ENCODE results near the gene AKR1A1.
"Not testable (repeated sequence)": the region's sequence is repeated elsewhere in the genome, so short reads cannot be mapped to it uniquely, and the experiment has no call there.

The AKR1A1 gene

DNA sequence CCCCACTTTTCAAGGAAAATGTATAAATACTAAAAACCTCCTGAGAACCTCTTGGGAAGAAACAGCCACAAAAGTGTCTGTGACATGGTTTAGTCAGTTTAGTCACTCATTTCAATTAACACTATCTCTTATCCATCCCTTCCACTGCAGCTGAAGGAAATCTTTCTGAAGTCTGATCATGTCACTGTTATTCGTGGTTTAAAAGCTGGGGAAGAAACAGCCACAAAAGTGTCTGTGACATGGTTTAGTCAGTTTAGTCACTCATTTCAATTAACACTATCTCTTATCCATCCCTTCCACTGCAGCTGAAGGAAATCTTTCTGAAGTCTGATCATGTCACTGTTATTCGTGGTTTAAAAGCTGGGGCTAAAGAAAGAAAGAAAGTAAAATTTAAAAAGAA is 27.1 kb upstream of the AKR1A1 start:
- DNase-seq (ENCODE audit: low read depth in 1 of 2, low spot score in 1 of 2) = not testable (repeated sequence)

- DNase-seq (ENCODE audit: low read depth in 1 of 2, low spot score in 1 of 2) = not testable (repeated sequence)
Measured at GRCh38 chr1:45523975-45524374, 26.7 kb upstream of the AKR1A1 start.

GRCh38 chr1:45526135-45526644 is 24.4 kb upstream of the AKR1A1 start:
- no peak for DNase-seq (ENCODE audit: low read depth in 1 of 2, low spot score in 1 of 2)

- DNase-seq (ENCODE audit: low read depth in 1 of 2, low spot score in 1 of 2) = no peak
Measured at GRCh38 chr1:45530632-45531135, 19.9 kb upstream of the AKR1A1 start.

DNA sequence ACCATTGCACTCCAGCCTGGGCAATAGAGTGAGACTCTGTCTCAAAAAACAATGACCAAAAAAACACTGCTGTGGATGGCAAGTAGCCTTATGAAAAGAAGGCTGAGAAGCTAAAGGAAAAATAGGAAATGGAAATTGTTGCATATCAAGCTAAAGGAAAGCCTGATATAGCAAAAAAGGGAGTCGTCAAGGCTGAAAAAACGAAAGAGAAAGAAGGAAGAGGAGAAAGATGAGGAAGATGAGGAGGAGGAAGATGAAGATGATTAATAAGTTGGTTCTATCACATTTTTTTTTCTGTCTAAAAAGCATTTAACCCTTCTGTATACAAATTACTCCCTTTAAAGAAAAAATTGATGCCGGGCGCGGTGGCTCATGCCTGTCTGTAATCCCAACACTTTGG is 18.8 kb upstream of the AKR1A1 start:
- no peak for DNase-seq (ENCODE audit: low read depth in 1 of 2, low spot score in 1 of 2)

DNA sequence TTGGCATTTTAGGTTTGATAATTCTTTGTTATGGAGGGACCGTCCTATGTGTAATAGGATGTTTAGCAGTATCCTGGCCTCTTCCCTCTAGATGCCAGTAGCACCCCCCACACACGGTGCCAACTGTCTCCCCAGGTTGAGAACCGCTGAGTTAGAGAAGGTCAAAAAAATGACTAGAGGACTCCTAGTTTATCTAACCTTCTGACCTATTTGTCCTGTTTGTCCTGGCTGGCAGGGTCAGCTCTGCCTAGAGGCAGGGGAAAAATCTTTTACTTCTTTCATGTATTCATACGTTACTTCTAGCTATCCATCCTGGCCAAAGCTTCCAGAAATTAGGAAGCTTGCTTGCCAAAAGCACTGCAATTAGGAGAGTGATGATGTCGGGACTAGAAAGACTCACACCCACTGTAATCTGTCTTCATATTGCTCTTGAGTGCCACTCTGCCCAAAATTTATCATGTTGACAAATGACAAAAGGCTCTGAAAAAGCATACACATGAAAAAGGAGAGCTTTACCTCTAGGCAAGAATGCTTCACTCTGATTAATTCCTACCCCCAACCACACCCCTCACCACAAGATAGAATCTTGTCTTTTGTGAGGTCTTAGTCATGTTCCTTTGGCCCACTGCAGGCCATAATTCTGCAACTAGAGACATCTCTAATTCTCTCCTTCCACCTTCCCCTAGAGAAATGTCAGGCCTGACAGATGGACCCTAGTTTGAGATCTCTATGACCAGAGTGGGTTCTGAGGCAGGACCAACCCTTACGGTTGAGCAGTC is 14.4 kb upstream of the AKR1A1 start:
- DNase-seq (ENCODE audit: low read depth in 1 of 2, low spot score in 1 of 2) = no peak

DNA sequence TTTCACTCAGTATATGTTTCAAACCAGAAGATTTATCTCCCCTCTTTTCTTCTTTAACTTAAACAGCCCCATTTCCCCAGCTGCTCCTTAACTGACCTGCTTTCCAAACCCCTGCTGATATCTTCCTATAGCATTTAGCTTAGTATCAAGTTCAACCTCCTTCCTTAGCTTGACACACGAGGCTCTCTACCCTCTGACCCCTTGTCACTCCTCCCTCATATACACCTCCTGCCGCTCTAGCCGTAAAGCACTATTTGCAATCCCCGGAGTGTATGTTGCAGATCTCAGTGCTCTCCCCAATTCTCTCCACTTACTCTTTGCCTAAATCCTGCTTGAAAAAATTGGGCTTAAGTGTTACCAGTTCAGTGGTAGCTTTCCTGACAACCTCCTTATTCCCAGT is 13.7 kb upstream of the AKR1A1 start:
- no peak for DNase-seq (ENCODE audit: low read depth in 1 of 2, low spot score in 1 of 2)

- no peak for DNase-seq (ENCODE audit: low read depth in 1 of 2, low spot score in 1 of 2)
Measured at GRCh38 chr1:45541193-45541592, 9.4 kb upstream of the AKR1A1 start.

DNA sequence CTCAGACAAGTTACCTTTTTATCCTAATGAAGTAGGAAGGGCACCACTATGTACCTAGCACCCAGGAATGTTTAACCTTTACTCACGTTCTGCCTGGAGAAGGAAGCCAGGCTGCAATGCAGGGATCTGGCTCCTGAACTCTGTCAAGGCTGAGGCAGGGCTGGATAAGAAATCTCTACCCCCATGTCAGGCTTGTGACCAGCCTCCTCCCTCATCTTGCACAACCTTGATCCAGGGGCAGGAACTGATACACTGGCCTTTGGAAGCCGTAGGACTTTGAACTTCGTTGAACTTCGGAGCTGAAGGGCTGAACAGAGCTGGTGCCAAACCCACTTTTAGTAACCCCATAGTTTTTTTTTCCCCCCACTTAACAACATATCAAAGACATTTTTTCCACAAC is 8.0 kb upstream of the AKR1A1 start:
- no peak for DNase-seq (ENCODE audit: low read depth in 1 of 2, low spot score in 1 of 2)

GRCh38 chr1:45543581-45544417 is 6.8 kb upstream of the AKR1A1 start:
- DNase-seq (ENCODE audit: low read depth in 1 of 2, low spot score in 1 of 2) = peak; percentile 37 to 51

DNA sequence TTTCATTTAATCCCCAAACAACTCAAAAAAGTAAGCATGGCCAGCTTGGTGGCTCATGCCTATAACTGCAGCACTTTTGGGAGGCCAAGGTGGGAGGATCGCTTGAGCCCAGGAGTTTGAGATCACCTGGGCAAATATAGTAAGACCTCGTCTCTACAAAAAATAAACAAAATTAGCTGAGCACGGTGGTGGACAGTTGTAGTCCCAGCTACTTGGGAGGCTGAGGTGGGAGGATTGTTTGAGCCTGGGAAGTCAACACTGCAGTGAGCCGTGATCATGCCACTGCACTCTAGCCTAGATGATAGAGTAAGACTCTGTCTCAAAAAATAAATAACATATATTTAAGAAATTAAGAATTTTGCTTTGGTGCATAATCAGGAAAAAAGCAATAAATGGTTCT is 6.1 kb upstream of the AKR1A1 start:
- DNase-seq (ENCODE audit: low read depth in 1 of 2, low spot score in 1 of 2) = no peak

DNA sequence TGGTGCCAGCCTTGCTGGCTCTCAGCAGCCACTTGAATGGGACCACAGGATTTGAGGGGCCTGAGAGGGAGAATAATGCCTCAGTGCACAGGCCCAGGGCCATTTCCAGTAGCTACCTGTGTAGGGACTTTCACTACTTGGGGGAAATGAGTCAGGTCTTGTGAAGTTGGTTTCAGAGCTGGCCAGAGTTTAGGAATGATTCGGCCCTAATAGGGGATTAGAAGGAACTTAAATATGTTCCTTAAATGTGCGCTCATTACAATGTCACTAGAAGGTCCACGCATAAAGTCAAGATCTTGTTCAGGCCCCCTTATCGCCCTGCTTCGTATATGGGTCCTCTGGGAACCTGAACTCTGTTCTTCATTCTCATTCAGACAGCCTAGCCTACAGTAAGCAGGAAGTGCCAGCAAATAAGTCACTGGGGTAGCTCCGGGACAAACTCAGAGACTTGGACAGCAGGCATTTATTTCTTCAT is 5.6 kb upstream of the AKR1A1 start:
- no peak for DNase-seq (ENCODE audit: low read depth in 1 of 2, low spot score in 1 of 2)

DNA sequence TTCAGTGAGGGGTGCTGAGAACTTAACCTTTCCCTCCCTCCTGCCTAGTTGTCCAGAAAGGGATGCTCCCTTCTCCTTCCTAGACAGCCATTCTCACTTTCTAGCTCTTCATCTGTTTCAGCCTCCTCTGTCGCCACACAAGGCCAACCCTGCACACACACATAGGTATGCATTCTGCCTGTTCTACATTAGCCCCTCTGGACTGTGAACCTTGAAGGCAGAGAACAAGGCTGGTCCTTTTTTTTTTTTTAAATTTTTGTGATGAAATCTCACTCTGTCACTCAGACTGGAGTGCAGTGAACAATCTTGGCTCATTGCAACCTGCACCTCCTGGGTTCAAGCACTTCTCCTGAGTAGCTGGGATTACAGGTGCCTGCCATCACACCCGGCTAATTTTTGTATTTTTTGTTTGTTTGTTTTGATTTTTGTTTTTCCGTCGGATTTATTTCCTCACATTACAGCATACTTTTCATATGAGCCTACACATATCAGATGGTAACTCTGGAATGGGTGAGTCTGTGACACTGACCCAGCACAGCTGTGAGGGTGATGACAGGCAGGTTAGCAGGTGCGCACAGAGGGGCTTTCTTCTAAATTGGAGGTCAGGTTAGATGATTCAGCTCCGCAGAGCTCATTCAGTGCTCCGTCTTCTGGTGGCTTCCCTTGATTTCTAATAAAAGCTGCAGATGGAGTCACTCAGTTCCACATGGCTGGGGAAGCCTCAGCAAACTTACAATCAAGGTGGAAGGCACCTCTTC is 4.9 kb upstream of the AKR1A1 start:
- DNase-seq (ENCODE audit: low read depth in 1 of 2, low spot score in 1 of 2) = no peak

DNA sequence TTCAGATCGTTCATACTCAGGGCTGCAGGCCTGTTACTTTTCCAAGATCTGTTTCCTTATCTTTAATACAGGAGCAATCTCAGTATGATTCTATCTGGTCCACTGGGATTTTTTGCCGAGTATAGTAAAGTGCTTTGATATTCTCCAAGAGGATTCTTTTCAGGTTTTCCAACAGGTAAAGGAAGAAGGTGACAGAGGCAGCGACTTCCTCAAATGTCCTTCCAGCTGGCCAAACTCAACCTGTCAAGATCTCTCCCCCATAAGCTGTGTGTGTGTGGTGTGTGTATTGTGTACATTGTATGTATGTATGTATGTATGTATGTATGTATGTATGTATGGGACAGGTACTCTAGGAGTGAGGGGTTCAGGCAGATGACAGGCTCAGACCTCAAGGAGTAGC is 1.1 kb downstream of the AKR1A1 start:
- DNase-seq (ENCODE audit: low read depth in 1 of 2, low spot score in 1 of 2) = no peak

GRCh38 chr1:45552331-45552730 is 1.7 kb downstream of the AKR1A1 start:
- DNase-seq (ENCODE audit: low read depth in 1 of 2, low spot score in 1 of 2) = no peak

DNA sequence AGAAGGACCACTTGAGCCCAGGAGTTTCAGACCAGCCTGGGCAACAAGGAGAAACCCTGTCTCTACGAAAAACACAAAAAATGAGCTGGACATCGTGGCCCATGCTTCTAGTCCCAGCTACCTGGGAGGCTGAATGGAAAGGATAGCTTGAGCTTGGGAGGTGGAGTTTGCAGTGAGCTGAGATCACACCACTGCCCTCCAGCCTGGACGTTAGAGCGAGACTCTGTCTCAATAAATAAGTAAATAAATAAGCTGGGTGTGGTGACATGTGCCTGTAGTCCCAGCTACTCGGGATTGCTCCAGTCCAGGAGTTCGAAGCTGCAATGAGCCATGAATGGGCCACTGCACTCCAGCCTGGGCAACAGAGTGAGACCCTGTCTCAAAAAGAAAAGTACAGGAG is 3.6 kb downstream of the AKR1A1 start:
- DNase-seq (ENCODE audit: low read depth in 1 of 2, low spot score in 1 of 2) = no peak

DNA sequence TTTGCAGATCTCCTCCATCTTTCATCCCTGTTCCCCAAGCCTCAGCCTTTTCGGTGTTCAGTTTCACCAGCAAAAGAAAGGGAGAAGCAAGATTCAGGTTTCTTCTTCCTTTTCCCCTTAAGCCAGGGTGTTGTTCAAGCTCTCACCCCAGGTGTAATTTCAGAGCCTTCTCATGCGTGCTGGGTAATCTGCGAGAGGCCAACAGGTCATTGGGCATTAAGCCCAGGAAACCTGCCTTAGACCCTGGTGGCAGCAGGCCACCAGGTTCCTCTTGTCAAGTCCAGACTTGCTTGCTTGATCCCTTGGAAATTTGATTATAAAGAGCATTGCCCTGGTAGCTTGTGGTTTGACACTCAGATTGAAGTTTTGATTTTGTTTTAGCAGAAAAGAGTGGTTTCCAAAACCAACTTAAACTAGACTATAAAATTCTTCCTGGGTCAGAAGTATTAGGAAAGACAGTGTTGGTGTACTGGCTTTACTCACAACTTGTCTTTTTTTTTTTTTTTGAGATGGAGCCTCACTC is 6.9 kb downstream of the AKR1A1 start:
- no peak for DNase-seq (ENCODE audit: low read depth in 1 of 2, low spot score in 1 of 2)

DNA sequence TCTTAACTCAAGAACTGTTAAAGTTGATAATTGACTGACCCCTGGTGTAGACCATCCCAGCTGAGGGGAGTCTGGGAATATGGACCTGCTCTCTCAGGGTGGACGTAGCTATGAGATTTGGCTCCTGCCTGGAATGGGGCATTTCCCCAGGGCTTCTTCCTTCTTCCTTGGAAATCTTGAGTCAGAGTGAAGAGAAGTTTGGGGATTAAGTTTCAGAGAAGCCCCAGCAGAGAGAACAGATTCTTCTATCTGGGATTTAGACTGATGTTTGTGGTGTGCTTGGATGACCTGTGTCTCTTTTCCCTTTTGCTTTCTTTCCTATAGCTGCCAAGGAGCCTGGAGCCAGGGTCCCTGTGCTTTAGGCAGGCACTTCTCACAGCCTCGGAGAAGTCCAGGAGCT is 13.2 kb downstream of the AKR1A1 start:
- DNase-seq (ENCODE audit: low read depth in 1 of 2, low spot score in 1 of 2) = no peak

DNA sequence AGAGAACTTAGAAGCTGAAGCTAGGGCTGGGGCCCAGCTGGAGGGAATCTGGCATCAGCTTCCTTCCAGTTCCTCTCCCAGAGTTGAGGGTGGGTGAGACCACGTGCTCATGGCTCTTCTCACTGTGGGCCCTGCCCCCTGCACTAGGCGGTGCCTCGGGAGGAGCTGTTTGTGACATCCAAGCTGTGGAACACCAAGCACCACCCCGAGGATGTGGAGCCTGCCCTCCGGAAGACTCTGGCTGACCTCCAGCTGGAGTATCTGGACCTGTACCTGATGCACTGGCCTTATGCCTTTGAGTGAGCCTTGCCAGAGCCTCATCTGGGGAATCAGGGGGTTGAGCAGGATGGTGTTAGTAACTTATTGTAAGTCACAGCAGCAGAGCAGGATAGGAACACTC is 16.1 kb downstream of the AKR1A1 start:
- no peak for DNase-seq (ENCODE audit: low read depth in 1 of 2, low spot score in 1 of 2)

GRCh38 chr1:45567911-45568310 is 17.3 kb downstream of the AKR1A1 start:
- no peak for DNase-seq (ENCODE audit: low read depth in 1 of 2, low spot score in 1 of 2)

- no peak for DNase-seq (ENCODE audit: low read depth in 1 of 2, low spot score in 1 of 2)
Measured at GRCh38 chr1:45568421-45568820, 17.8 kb downstream of the AKR1A1 start.
